GM21723 (cell line): ENCODE results near the gene CTNNA3.

Experiments
- ATAC-seq: cut with Tn5 transposase; IDR thresholded peaks from one replicate; pipeline ENCODE4 v1.9.1; 2021; ENCODE audit warnings: mild to moderate bottlenecking, moderate library complexity; ENCODE audit not compliant: unreplicated experiment

The CTNNA3 gene

DNA sequence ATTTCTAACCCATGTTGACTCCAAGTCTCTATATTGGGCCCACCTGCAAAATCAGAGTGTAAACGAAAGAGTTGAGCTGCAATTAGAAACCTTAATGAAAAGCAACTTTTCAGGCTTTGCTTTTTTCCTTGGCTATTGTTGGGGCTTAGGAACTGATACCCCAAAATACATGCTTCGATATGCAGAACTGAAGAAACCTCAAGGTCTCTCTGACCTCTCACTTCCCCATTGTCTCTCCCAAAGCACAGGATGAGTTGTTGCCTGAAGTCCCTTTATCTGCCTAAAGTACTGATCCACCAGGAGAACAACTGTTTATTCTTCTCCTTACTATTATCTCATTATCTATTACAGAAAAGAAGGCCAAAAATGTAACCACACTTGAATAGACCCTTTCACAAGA is 1436.2 kb downstream of the CTNNA3 start:
- no peak for ATAC-seq

GRCh38 chr10:66258693-66259092 is 1437.3 kb downstream of the CTNNA3 start:
- no peak for ATAC-seq

GRCh38 chr10:66257801-66258200 is 1438.2 kb downstream of the CTNNA3 start:
- ATAC-seq: no peak

DNA sequence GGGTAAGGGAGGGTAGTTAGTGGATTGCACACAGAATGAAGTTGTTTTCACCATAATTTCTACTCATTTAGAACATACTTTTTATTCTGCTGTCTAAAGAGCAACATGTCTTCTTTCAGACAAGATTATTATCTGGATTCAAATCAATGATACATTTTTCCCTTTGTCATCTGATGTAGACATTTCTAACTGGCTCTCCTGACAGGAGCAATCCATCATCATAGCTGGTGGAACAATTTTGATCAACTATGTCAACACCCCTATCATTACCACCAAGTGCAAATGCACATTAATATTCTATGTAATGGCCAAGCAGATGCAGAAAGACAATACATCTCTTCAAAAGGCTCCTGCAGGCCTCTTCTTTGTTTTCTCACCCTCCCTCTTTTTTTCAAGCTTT is 1443.0 kb downstream of the CTNNA3 start:
- no peak for ATAC-seq

DNA sequence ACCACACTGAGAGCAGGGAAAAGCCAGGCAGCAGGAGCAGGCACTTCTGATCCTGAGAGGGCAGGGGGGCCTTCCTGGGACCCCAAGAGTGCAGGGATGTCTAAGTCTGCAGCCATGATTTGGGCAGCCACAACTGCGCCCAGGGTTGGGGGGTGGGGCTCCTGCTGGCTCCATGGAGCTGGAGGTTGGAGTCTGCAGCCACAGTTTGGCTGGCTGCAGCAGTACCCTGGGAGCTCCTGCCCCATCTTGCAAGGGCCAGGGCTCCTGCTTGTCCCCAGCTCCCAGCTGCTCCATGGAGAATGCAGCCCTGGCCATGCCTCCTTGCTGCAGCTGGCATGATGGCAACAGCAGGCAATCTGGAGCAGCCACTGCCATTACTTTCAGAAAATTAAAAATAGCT is 1449.8 kb downstream of the CTNNA3 start:
- no peak for ATAC-seq

DNA sequence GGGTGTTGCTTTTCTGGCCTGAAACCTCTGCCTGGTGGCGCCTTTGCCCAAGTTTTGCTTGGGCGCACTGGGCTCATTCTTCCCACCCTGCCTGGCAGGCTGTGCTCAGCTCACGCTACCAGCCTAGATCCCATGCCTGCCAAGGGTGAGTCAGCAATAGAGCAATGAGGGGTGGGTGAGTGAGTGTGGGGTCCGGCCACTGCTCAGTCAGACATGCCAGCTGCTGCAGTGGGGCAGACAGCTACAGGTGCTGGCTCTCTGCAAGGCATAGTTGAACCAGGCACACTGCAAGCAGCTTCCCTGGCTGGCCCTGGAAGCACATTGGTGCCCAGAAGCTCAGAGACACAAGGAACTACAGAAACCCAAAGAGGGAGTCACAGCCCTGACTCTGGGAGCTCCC is 1451.0 kb downstream of the CTNNA3 start:
- no peak for ATAC-seq

GRCh38 chr10:66242885-66243284 is 1453.1 kb downstream of the CTNNA3 start:
- ATAC-seq: no peak

- no peak for ATAC-seq
These were observed 1456.9 kb downstream of the CTNNA3 start for GRCh38 chr10:66239062-66239461.

- no peak for ATAC-seq
These were observed 1457.7 kb downstream of the CTNNA3 start for GRCh38 chr10:66238343-66238742.

DNA sequence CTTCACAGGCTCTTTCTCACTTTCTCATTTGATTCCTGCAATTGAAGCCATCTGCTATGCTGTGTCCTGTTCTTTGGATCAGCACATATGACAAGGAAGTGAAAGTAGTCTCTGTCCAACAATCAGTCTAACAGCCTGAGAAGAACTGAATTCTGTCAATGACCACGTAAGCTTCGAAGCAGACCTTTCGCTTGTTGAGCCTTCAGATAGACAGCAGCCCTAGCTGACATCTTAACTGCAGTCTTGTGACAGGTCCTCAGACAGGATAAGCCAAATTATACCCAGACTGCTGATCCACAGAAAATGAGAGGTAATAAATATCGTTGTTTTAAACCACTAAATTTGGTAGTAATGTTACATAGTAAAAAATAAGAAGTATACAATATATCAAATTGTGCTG is 1461.1 kb downstream of the CTNNA3 start:
- ATAC-seq: no peak

- ATAC-seq: no peak
These were observed 1467.1 kb downstream of the CTNNA3 start for GRCh38 chr10:66228887-66229286.

DNA sequence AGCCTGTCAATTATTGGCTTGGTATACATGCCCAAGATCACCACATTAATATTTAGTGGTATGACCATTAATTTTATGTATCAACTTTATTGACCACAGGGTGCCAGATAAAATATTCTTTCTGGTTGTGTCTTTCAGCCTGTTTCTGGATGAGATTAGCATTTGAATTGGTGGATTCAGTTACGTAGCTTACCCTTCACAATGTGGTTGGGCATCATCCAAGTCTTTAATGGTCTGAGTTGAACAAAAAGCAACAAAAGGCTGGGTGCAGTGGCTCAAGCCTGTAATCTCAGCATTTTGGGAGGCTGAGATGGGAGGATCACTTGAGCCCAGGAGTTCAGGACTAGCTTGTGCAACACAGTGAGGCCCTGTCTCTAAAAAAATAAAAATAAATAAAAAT is 1472.3 kb downstream of the CTNNA3 start:
- no peak for ATAC-seq

DNA sequence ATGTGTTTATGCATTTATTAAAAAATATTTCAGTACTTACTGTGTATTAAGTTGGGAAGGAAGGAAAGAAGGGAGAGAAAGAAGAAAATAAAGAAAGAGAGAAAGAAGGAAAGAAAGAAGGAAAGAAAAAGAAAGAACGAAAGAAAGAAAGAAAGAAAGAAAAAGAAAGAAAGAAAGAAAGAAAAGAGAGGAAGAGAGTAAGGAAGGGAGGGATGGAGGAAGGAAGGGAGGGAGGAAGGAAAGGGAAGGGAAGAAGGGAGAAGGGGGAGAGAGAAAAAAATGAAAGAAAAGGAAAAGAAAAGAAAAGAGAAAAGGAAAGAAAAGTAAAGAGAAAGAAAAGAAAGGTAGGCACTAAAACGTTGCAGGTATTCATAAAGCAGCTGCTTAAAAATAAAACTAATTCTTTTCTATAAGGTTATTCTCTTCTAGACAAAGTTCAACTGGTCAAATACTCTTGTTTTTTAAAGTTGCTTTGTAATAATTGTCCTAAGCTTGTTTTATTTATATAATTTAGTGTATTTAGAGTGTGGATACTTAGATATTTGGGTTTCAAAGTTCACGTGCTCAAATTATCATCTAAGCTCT is 1473.4 kb downstream of the CTNNA3 start:
- ATAC-seq: no peak

DNA sequence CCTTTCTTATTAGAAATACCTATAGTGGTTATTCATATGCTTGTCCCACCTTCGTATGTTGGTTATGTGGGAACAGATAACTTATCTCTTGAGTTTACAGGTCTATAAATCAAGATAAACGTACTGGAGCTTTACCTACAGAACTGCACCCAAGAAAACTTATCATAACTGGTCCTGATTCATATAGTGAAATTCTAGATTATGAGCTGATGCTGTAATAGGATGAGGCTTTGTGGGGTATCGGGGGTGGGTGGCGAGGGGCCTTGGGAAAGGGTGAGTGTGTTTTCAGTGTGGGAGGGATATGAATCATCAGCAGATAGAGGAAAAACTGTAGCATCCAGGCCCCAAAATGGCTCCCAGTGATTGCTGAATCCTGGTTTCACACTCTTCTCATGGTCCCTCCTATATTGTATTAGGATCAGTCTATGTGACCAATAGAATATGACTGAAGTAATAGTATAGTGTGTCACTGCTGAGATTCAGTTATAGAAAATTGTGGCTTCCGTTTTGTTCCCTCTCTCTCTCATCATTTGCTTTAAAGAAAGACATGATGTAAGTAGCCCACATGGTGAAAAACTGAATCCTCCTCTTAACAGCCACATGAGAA is 1476.9 kb downstream of the CTNNA3 start:
- ATAC-seq: no peak

GRCh38 chr10:66218289-66218688 is 1477.7 kb downstream of the CTNNA3 start:
- ATAC-seq: no peak

GRCh38 chr10:66215920-66216319 is 1480.1 kb downstream of the CTNNA3 start:
- no peak for ATAC-seq

DNA sequence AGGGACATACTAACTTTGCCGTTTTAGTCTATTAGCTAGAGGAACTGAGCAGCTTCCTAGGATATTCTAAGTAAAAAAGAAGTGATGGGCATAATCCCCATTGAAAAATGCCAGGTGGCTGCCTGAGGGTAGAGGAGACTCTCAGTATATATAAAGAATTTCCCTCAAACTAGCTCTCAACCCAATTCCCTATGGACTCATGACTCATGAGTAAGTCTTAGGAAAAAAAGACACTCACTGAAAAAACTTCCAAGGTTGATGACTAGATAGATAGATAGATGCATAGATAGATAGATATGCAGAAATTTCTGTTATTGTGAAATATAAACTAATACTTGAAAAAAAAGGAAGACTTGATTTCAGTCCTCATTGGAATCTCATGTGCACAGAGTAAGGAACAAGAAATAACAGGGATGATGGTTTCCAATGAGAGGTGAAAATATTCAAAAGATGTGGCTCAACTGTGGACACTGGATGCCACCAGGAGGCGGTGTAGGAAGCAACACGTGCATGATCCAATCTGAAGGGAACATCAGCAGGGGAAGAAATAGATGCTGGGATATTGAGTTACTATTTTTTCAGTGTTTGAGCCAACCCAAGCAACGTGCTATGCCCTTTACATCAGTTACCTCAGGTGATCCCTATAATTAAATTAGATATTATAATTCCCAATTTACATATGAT is 1481.1 kb downstream of the CTNNA3 start:
- ATAC-seq: no peak

DNA sequence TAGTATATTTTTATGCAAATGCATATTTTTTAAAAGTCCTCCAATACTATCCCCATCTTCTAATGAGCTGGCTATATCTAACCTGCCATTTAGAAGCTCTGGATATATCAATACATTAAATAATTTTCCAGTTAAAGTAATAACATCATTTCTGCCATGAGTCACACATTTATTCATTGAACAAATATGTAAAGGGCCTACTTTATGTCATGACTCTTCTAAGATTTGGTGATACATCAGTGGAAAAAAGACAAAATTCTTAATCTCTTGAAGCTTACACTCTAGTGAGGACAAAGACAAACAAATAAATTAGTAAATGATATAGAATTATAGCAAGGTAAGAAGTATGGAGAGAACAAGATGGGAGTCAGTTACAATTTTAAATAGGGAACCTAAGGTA is 1487.0 kb downstream of the CTNNA3 start:
- no peak for ATAC-seq

DNA sequence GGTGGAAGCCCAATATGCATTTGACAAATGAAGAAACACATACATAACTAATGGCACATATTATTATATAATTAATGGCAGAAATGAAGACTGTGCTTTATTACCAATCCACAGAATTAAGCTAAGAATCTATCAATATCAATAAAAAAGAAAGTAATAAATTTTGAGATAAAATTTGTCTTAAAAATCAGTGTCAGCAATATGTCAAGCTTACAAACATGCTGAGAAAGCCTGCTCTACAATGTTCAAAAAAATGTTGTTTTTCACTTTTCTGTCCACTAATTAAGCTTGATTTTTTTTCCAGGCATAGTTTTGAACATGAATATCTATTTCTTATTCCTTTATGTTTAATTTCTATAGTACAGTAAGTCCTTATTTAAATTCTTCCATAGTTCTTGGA is 1491.2 kb downstream of the CTNNA3 start:
- ATAC-seq: no peak

DNA sequence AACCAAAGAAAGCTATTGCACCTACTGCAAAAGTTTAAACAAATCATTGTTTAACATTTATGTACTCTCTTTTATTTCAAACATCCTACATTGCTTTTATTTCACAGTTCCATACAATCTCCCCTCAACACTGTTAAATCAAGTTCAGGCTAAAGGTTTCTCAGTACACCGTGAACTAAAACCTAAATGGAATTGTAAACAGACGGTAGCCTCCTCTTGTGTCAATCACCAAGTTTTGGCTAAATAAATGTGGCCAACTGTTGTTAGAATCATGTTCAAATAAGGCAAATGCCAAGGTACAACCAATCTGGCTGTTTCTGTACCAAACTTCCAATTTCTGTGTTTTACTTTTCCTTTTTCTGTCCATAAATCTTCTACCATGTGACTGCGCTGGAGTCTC is 1493.9 kb downstream of the CTNNA3 start:
- ATAC-seq: no peak

- ATAC-seq: no peak
These were observed 1503.7 kb downstream of the CTNNA3 start for GRCh38 chr10:66192162-66192831.

- ATAC-seq: no peak
These were observed 1505.6 kb downstream of the CTNNA3 start for GRCh38 chr10:66190413-66190812.
